ENCODE measurements around the gene MAEA.

The MAEA gene

GRCh38 chr4:1362046-1362445, 72.4 kb downstream of the MAEA start:
- H3K4me3 ChIP-seq (replicated peaks; ENCODE audit: low read depth, low read length), result no peak overlapping the region
- no peak for DNase-seq (ENCODE audit: low read depth)
- TF ChIP-seq, protein P1, sequence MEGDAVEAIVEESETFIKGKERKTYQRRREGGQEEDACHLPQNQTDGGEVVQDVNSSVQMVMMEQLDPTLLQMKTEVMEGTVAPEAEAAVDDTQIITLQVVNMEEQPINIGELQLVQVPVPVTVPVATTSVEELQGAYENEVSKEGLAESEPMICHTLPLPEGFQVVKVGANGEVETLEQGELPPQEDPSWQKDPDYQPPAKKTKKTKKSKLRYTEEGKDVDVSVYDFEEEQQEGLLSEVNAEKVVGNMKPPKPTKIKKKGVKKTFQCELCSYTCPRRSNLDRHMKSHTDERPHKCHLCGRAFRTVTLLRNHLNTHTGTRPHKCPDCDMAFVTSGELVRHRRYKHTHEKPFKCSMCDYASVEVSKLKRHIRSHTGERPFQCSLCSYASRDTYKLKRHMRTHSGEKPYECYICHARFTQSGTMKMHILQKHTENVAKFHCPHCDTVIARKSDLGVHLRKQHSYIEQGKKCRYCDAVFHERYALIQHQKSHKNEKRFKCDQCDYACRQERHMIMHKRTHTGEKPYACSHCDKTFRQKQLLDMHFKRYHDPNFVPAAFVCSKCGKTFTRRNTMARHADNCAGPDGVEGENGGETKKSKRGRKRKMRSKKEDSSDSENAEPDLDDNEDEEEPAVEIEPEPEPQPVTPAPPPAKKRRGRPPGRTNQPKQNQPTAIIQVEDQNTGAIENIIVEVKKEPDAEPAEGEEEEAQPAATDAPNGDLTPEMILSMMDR (IDR thresholded peaks at IDR 0.05; ENCODE audit: low read length, missing control alignments), result no peak

GRCh38 chr4:1362521-1362920, 72.8 kb downstream of the MAEA start:
- TF ChIP-seq, protein P1 (IDR thresholded peaks at IDR 0.05; ENCODE audit: low read length, missing control alignments), result no peak
- no peak overlapping the region for H3K4me3 ChIP-seq (replicated peaks; ENCODE audit: low read depth, low read length)
- DNase-seq (ENCODE audit: low read depth), result no peak

GRCh38 chr4:1363513-1363912, 73.8 kb downstream of the MAEA start:
- H3K4me3 ChIP-seq (replicated peaks; ENCODE audit: low read depth, low read length), result no peak overlapping the region
- TF ChIP-seq, protein P1 (IDR thresholded peaks at IDR 0.05; ENCODE audit: low read length, missing control alignments), result no peak
- DNase-seq (ENCODE audit: low read depth), result no peak

DNA sequence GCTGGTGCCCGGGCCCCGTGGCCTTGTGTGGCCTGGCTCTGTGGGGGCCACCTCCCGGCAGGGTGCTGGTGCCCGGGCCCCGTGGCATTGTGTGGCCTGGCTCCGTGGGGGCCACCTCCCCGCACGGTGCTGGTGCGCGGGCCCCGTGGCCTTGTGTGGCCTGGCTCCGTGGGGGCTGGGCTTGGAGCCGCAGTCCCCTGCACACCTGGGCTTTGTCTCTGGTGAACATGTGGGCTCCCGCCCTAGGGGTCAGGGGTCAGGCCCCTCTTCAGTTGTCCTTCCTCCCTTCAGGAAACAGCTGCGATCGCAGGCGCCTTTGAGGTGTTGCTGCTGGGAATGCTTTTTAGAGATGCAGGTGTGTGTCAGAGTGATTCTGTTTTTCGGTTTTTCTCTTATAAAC, 74.5 kb downstream of the MAEA start:
- DNase-seq (ENCODE audit: low read depth), result no peak
- TF ChIP-seq, protein P1 (IDR thresholded peaks at IDR 0.05; ENCODE audit: low read length, missing control alignments), result no peak
- H3K4me3 ChIP-seq (replicated peaks; ENCODE audit: low read depth, low read length), result no peak overlapping the region

- TF ChIP-seq, protein P1 (IDR thresholded peaks at IDR 0.05; ENCODE audit: low read length, missing control alignments), result no peak
- no peak for DNase-seq (ENCODE audit: low read depth)
- no peak overlapping the region for H3K4me3 ChIP-seq (replicated peaks; ENCODE audit: low read depth, low read length)
These were observed 75.1 kb downstream of the MAEA start for GRCh38 chr4:1364748-1365147.

DNA sequence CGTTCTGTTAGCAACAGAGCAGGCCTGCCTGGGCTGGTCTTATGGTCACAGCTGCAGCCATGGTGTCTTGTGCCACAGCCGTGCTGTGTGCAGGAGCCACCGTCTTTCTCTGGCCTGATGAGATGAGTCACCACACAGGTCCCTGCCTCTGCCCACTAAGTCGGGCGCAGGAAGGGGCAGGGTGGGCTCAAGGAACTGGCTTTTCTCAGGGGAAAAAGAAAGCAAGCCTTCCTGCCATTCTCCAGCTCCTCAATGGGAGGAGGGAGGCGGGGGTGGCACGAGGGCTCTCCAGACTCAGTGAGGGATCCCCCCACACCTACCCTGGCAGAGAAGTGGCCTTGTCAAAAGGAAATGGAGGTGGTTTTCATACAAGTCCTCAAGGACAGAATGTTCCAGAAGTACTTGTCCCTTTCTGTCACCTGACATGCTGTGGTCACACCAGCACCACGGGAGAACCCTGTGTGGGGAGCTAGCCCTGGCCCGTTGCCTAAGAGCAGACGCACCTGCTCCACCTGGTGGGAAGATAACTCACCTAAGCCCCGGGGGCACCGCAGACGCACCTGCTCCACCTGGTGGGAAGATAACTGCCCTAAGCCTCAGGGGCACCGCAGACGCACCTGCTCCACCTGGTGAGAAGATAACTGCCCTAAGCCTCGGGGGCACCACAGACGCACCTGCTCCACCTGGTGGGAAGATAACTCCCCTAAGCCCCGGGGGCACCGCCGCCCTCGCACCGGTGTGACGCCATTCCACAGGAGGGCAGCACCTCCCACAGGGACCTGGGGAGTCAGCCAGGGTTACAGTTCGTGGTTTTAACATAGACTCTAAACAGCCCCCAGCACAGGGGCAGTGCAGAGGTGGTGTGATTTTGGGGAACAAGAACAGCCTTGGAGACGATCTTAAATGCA, 75.8 kb downstream of the MAEA start:
- H3K4me3 ChIP-seq (replicated peaks; ENCODE audit: low read depth, low read length), result no peak overlapping the region
- TF ChIP-seq, protein P1 (IDR thresholded peaks at IDR 0.05; ENCODE audit: low read length, missing control alignments), result no peak
- DNase-seq (ENCODE audit: low read depth), result no peak
